ENCODE data around the gene CHD6. TPM values are rescaled to one million over a fixed set of nuclear protein-coding genes. Genes with fewer than 3 reads are reported as not detected.

The CHD6 gene
- total RNA-seq, 1 experiment from 2014 or later = 98.5 TPM

DNA sequence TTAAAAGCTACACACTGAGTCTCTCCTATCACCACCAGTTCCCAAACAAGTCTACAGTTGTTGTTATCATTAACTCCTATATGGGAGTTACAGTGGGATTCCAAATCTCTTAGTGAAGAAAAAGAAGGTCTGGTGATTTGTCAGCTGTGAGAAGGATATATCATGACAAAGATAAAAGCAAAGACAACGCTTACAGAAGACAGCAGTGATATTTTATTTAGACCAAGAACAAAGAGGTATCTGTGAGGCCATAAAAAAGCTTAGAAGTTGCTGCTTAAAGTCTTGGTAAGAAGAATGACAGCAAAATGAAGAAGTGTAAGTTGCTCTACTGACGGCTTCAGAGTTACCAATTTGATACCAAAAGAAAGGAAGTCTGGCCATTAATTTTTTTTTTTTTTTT lies 47.2 kb downstream of the CHD6 start:
- DNase-seq = no peak
- BruUV-seq (replicated peaks) = no TSS peak
- TF ChIP-seq, protein P1, sequence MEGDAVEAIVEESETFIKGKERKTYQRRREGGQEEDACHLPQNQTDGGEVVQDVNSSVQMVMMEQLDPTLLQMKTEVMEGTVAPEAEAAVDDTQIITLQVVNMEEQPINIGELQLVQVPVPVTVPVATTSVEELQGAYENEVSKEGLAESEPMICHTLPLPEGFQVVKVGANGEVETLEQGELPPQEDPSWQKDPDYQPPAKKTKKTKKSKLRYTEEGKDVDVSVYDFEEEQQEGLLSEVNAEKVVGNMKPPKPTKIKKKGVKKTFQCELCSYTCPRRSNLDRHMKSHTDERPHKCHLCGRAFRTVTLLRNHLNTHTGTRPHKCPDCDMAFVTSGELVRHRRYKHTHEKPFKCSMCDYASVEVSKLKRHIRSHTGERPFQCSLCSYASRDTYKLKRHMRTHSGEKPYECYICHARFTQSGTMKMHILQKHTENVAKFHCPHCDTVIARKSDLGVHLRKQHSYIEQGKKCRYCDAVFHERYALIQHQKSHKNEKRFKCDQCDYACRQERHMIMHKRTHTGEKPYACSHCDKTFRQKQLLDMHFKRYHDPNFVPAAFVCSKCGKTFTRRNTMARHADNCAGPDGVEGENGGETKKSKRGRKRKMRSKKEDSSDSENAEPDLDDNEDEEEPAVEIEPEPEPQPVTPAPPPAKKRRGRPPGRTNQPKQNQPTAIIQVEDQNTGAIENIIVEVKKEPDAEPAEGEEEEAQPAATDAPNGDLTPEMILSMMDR (IDR thresholded peaks at IDR 0.05; ENCODE audit: unreplicated experiment) = no peak
- Mint-ChIP-seq H3K4me1 (ENCODE audit: low read depth, unreplicated experiment) (peaks cover 9% of the 10 kb centered on the region), H3K4me3 (ENCODE audit: low read depth, unreplicated experiment) (no peak overlapping the region), H3K27me3 (ENCODE audit: unreplicated experiment) (no peaks in the 10 kb centered on the region), H3K27ac (ENCODE audit: unreplicated experiment) (no peak overlapping the region), H3K36me3 (ENCODE audit: insufficient read depth, unreplicated experiment) (no peaks in the 10 kb centered on the region), H3K9me3 (ENCODE audit: low read depth, unreplicated experiment) (no peaks in the 10 kb centered on the region)
- intact Hi-C loops (cut with micrococcal nuclease; ENCODE audit: unreplicated experiment) = no loop called here
- CTCF ChIA-PET = interaction anchor here (0.7 to 0.9 kb wide), 4 partner anchors 94 to 1633 kb away, joined by 3 to 8 read pairs (median 4); no protein-coding TSS in a partner anchor

DNA sequence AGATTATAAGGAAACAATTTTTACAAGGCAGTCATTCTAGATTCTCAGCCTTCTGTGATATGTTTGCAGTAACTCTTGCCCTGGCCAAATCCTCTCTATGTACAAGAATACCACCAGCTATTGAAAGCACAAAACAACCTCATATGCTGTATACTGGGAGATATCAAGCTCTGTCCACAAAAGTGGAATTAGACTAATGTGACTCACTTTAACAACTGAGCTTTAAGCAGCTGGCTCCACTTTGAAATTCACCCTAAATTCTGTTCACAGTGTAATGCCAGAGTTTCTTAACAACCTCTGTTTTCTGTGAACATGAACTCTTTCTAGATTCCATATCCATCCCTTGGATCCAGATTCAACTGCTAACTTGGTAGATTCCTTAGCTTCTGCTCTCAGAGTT lies 47.6 kb downstream of the CHD6 start:
- no peak for DNase-seq
- TF ChIP-seq, protein P1 (IDR thresholded peaks at IDR 0.05; ENCODE audit: unreplicated experiment) = no peak
- H3K36me3 Mint-ChIP-seq (ENCODE audit: insufficient read depth, unreplicated experiment) = no peaks in the 10 kb centered on the region
- no TSS peak for BruUV-seq (replicated peaks)
- H3K4me3 Mint-ChIP-seq (ENCODE audit: low read depth, unreplicated experiment) = no peak overlapping the region
- no peaks in the 10 kb centered on the region for H3K27me3 Mint-ChIP-seq (ENCODE audit: unreplicated experiment)
- intact Hi-C loops (cut with micrococcal nuclease; ENCODE audit: unreplicated experiment) = no loop called here
- H3K9me3 Mint-ChIP-seq (ENCODE audit: low read depth, unreplicated experiment) = no peaks in the 10 kb centered on the region
- H3K27ac Mint-ChIP-seq (ENCODE audit: unreplicated experiment) = no peak overlapping the region
- CTCF ChIA-PET = interaction anchor here (0.7 to 0.9 kb wide), 4 partner anchors 94 to 1633 kb away, joined by 3 to 8 read pairs (median 4); no protein-coding TSS in a partner anchor
- H3K4me1 Mint-ChIP-seq (ENCODE audit: low read depth, unreplicated experiment) = peaks cover 14% of the 10 kb centered on the region

DNA sequence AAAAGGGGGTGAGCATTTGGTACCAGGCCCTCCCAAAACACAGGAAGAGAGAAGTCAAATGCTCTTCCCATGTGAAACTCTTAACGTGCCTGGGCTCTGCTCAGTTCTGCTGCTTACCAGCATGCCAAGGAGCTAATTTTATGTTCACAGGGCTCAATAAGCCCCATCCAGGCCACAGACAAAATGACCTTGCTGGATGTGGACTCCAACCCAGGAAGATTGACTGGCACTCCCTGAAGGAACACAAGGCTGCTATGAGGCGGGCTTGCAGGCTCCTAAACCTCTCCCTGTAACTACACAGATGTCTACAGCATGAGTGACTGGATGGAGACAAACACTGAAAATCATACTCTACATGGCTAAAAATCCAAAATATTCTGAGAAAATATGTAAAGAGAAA lies 50.6 kb downstream of the CHD6 start:
- Mint-ChIP-seq H3K27ac (ENCODE audit: unreplicated experiment) (no peak overlapping the region), H3K27me3 (ENCODE audit: unreplicated experiment) (no peaks in the 10 kb centered on the region), H3K4me1 (ENCODE audit: low read depth, unreplicated experiment) (peaks cover 14% of the 10 kb centered on the region), H3K9me3 (ENCODE audit: low read depth, unreplicated experiment) (no peaks in the 10 kb centered on the region), H3K36me3 (ENCODE audit: insufficient read depth, unreplicated experiment) (no peaks in the 10 kb centered on the region), H3K4me3 (ENCODE audit: low read depth, unreplicated experiment) (no peak overlapping the region)
- BruUV-seq (replicated peaks) = no TSS peak
- intact Hi-C loops (cut with micrococcal nuclease; ENCODE audit: unreplicated experiment) = no loop called here
- TF ChIP-seq, protein P1 (IDR thresholded peaks at IDR 0.05; ENCODE audit: unreplicated experiment) = no peak
- no peak for DNase-seq
- CTCF ChIA-PET = no interaction called here

DNA sequence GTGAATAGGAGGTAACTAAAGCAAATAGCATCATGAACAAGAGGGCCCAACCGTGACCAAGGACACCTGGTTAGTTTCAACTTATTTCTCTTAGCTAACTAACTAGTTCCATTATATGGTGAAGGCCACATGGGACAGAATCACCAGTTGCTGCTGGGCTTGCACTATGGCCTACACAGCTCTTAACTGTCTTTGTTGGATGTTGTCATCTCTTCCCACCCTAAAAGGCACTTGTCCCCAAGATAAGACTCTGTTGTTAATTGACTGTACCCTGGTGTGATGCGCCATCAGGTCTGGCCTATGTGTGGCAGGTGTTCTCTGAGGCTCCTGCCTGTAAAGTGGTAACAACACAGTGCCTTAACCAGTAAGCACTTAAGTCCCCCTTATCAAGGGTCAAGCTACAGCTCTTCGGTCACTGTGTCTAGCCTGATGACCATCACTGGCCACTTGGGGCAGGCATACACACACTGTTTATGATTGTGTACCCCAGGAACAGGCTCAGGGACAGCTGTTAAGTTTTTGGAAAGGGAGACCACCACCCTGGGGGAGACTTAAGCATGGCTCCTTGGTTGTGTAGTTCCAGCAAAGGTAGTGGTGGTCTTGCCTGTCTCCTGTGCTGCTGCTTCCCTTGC lies 51.2 kb downstream of the CHD6 start:
- CTCF ChIA-PET = no interaction called here
- no TSS peak for BruUV-seq (replicated peaks)

More for the DNA sequence above, 51.2 kb downstream of the CHD6 start:
- TF ChIP-seq, protein P1 (IDR thresholded peaks at IDR 0.05; ENCODE audit: unreplicated experiment) = no peak
- no peak for DNase-seq
- H3K27me3 Mint-ChIP-seq (ENCODE audit: unreplicated experiment) = no peaks in the 10 kb centered on the region
- H3K4me1 Mint-ChIP-seq (ENCODE audit: low read depth, unreplicated experiment) = peaks cover 14% of the 10 kb centered on the region
- no peaks in the 10 kb centered on the region for H3K9me3 Mint-ChIP-seq (ENCODE audit: low read depth, unreplicated experiment)
- intact Hi-C loops (cut with micrococcal nuclease; ENCODE audit: unreplicated experiment) = no loop called here
- H3K4me3 Mint-ChIP-seq (ENCODE audit: low read depth, unreplicated experiment) = no peak overlapping the region
- no peaks in the 10 kb centered on the region for H3K36me3 Mint-ChIP-seq (ENCODE audit: insufficient read depth, unreplicated experiment)
- H3K27ac Mint-ChIP-seq (ENCODE audit: unreplicated experiment) = no peak overlapping the region

Data from Calu3 (cell line).